Prostate gland (tissue), 2 donors: ENCODE results near the gene CTTN.

ENCODE experiments used
- CTCF ChIP-seq, 4 experiments: fragments of 200-600 bp in 2 of 4; fragments of 450-650 bp in 2 of 4; sonication (generic) in 2 of 4; IDR thresholded peaks; 1 replicate in 3 of 4; 2 replicates in 1 of 4; pipeline ENCODE4 v1.5.1; 2016 to 2019; ENCODE audit warnings: antibody characterized with exemption in 4 of 4, mild to moderate bottlenecking in 2 of 4, moderate library complexity in 2 of 4
- POLR2A ChIP-seq: fragments of 450-650 bp; IDR thresholded peaks from one replicate; pipeline ENCODE4 v1.6.1; 2016; ENCODE audit warnings: antibody characterized with exemption, mild to moderate bottlenecking
- POLR2AphosphoS5 ChIP-seq: sonication (generic); formaldehyde crosslinking; IDR thresholded peaks from one replicate; pipeline ENCODE4 v1.6.1; 2017; ENCODE audit warnings: antibody characterized with exemption

- TF ChIP-seq POLR2A (no peak), POLR2AphosphoS5 (no peak), CTCF (IDR thresholded peaks at IDR 0.05) (no peak)
Measured at GRCh38 chr11:70371241-70371640, 27.1 kb upstream of the CTTN start.
